Motor neuron (in vitro differentiated cells): ENCODE results near the gene GTSE1. TPM values are rescaled to one million over a fixed set of nuclear protein-coding genes. Genes with fewer than 3 reads are reported as not detected.
"Not testable (repeated sequence)": the region's sequence is repeated elsewhere in the genome, so short reads cannot be mapped to it uniquely, and the experiment has no call there.

Experiments
- ATAC-seq, 8 experiments: fragments of 200-7000 bp; cut with Tn5 transposase; replicated peaks in 6 of 8; 2 replicates each; pipeline ENCODE4 v1.8.0; 2021; ENCODE audit warnings: mild to moderate bottlenecking in 8 of 8, moderate library complexity in 8 of 8
- H3K27ac ChIP-seq, 2 donors: fragments of 250-450 bp; sonication (Bioruptor Pico); 2 replicates each; pipeline ENCODE4 v1.9.0; 2021; ENCODE audit warnings: antibody characterized with exemption in 2 of 2, mild to moderate bottlenecking in 2 of 2, moderate library complexity in 1 of 2
- H3K4me1 ChIP-seq, 2 donors: fragments of 250-450 bp; sonication (Bioruptor Pico); replicated peaks in 1 of 2; 2 replicates each; pipeline ENCODE4 v1.6.1; 2021; ENCODE audit warnings: antibody characterized with exemption in 2 of 2, mild to moderate bottlenecking in 2 of 2, moderate library complexity in 1 of 2
- H3K4me3 ChIP-seq, 5 donors: fragments of 250-450 bp; sonication (Bioruptor Pico); 2 replicates each; pipeline ENCODE4 v1.9.0; 2021; ENCODE audit warnings: antibody characterized with exemption in 5 of 5, mild to moderate bottlenecking in 5 of 5, moderate library complexity in 4 of 5
- WGBS, 10 experiments: fragments of 450-650 bp; shearing (Covaris generic); methylation state at CpG; one replicate each; pipeline ENCODE4 v1.0.0; 2022; 5-methylcytosine and 5-hydroxymethylcytosine counted together
- in situ Hi-C, 9 experiments: fragments of 400-800 bp; cut with MboI; loops; one replicate each; pipeline ENCODE4 v1.15.0; 2021; ENCODE audit warnings: low sequenced_read_pairs in 9 of 9, low pct_unique_long_range_greater_than_20kb in 2 of 9; ENCODE audit not compliant: unreplicated experiment in 9 of 9
- total RNA-seq, 8 experiments: library from RNA; unstranded; fragments of 300-600 nt; gene quantifications; 2 replicates each; pipeline versions ENCODE4 v1.2.3 to v1.2.4, GENCODE V29; 2022

Gene GTSE1
- total RNA-seq, 8 experiments from 2014 or later = 0.20 to 24.9 (median 1.8) TPM

GRCh38 chr22:46264520-46264919 is 32.1 kb upstream of the GTSE1 start:
- in situ Hi-C loops, ATAC-seq, H3K4me1 ChIP-seq, H3K27ac ChIP-seq, H3K4me3 ChIP-seq: not testable (repeated sequence)
- 89 to 100% (median 100%) methylated on average over 1 to 4 of the region's 6 CpGs; no CpG with 5 or more reads in 6 of the 10 experiments for WGBS, 10 experiments

GRCh38 chr22:46265627-46266026 is 31.0 kb upstream of the GTSE1 start:
- H3K4me3 ChIP-seq, ATAC-seq, in situ Hi-C loops, H3K4me1 ChIP-seq, H3K27ac ChIP-seq: not testable (repeated sequence)
- 61 to 79% (median 64%) methylated on average over 2 to 4 of the region's 4 CpGs; no CpG with 5 or more reads in 6 of the 10 experiments for WGBS, 10 experiments

GRCh38 chr22:46267431-46268279 is 29.0 kb upstream of the GTSE1 start, which contains the start of gene TTC38:
TSS of gene TTC38 (plus strand) at chr22:46268008. CDS start at chr22:46268040, 32 bp downstream.
- peak within 1 kb of the TSS; percentile 32 to 73 (median 54) for H3K4me3 ChIP-seq
- WGBS, 10 experiments = 0 to 19% (median 6%) methylated on average over 1 to 11 of the region's 74 CpGs; no CpG with 5 or more reads in 5 of the 10 experiments
- H3K27ac ChIP-seq = peak within 1 kb of the TSS in 1 of 2 donors; percentile 19
- ATAC-seq = peak; percentile 92 to 97 (median 96)
- no peaks in the 10 kb centered on the region for H3K4me1 ChIP-seq
- in situ Hi-C loops = no loop called here

- Histone ChIP-seq H3K27ac (no peak overlapping the region), H3K4me1 (no peaks in the 10 kb centered on the region), H3K4me3 (no peak overlapping the region)
- WGBS, 10 experiments = 80 to 97% (median 86%) methylated on average over 3 to 7 of the region's 11 CpGs; no CpG with 5 or more reads in 5 of the 10 experiments
- no peak for ATAC-seq
- in situ Hi-C loops = no loop called here
These were observed 27.1 kb upstream of the GTSE1 start for GRCh38 chr22:46269564-46269963.

GRCh38 chr22:46272196-46272595 is 24.5 kb upstream of the GTSE1 start:
- H3K4me3 ChIP-seq = no peak overlapping the region
- H3K4me1 ChIP-seq = no peaks in the 10 kb centered on the region
- no peak overlapping the region for H3K27ac ChIP-seq
- 80 to 100% (median 96%) methylated on average over 1 to 5 of the region's 8 CpGs; no CpG with 5 or more reads in 4 of the 10 experiments for WGBS, 10 experiments
- in situ Hi-C loops = no loop called here
- ATAC-seq = no peak

- WGBS, 10 experiments = 80 to 100% (median 100%) methylated on average over 1 to 2 of the region's 12 CpGs; no CpG with 5 or more reads in 5 of the 10 experiments
- ATAC-seq = peak in 1 of 8 experiments; percentile 4
- in situ Hi-C loops = no loop called here
- Histone ChIP-seq H3K4me1 (no peaks in the 10 kb centered on the region), H3K4me3 (no peak overlapping the region), H3K27ac (no peak overlapping the region)
These were observed 23.8 kb upstream of the GTSE1 start for GRCh38 chr22:46272762-46273431.

- Histone ChIP-seq H3K27ac (no peak overlapping the region), H3K4me1 (no peaks in the 10 kb centered on the region), H3K4me3 (no peak overlapping the region)
- ATAC-seq = peak in 3 of 8 experiments; percentile 33 to 39 (median 35)
- in situ Hi-C loops = no loop called here
- WGBS, 10 experiments = 40 to 72% methylated on average over 1 to 3 of the region's 12 CpGs; no CpG with 5 or more reads in 8 of the 10 experiments
These were observed 23.1 kb upstream of the GTSE1 start for GRCh38 chr22:46273432-46274148.

- in situ Hi-C loops = no loop called here
- ATAC-seq = no peak
- Histone ChIP-seq H3K4me1 (no peaks in the 10 kb centered on the region), H3K4me3 (no peak overlapping the region), H3K27ac (no peak overlapping the region)
- WGBS, 10 experiments = 81 to 100% (median 94%) methylated on average over 2 to 8 of the region's 8 CpGs; no CpG with 5 or more reads in 2 of the 10 experiments
These were observed 22.3 kb upstream of the GTSE1 start for GRCh38 chr22:46274381-46274780.

- WGBS, 10 experiments = 67 to 100% (median 85%) methylated on average over 1 to 3 of the region's 3 CpGs; no CpG with 5 or more reads in 4 of the 10 experiments
- no peak overlapping the region for H3K4me3 ChIP-seq
- H3K4me1 ChIP-seq = no peaks in the 10 kb centered on the region
- no peak overlapping the region for H3K27ac ChIP-seq
- in situ Hi-C loops = no loop called here
- no peak for ATAC-seq
These were observed 21.1 kb upstream of the GTSE1 start for GRCh38 chr22:46275455-46276122.

GRCh38 chr22:46276563-46276962 is 20.1 kb upstream of the GTSE1 start:
- 92 to 100% (median 98%) methylated on average over 2 to 7 of the region's 7 CpGs; no CpG with 5 or more reads in 1 of the 10 experiments for WGBS, 10 experiments
- Histone ChIP-seq H3K27ac (no peak overlapping the region), H3K4me3 (no peak overlapping the region), H3K4me1 (no peaks in the 10 kb centered on the region)
- ATAC-seq = no peak
- in situ Hi-C loops = no loop called here

- Histone ChIP-seq H3K27ac (no peak overlapping the region), H3K4me1 (no peaks in the 10 kb centered on the region), H3K4me3 (no peak overlapping the region)
- in situ Hi-C loops = no loop called here
- 87 to 100% (median 100%) methylated on average over 1 to 7 of the region's 22 CpGs; no CpG with 5 or more reads in 6 of the 10 experiments for WGBS, 10 experiments
- no peak for ATAC-seq
These were observed 17.7 kb upstream of the GTSE1 start for GRCh38 chr22:46278656-46279645.
